ENCODE results near the gene GAL3ST3.

GRCh38 chr11:66050581-66051231, 1.7 kb upstream of the GAL3ST3 start:
- TF ChIP-seq, protein P1, sequence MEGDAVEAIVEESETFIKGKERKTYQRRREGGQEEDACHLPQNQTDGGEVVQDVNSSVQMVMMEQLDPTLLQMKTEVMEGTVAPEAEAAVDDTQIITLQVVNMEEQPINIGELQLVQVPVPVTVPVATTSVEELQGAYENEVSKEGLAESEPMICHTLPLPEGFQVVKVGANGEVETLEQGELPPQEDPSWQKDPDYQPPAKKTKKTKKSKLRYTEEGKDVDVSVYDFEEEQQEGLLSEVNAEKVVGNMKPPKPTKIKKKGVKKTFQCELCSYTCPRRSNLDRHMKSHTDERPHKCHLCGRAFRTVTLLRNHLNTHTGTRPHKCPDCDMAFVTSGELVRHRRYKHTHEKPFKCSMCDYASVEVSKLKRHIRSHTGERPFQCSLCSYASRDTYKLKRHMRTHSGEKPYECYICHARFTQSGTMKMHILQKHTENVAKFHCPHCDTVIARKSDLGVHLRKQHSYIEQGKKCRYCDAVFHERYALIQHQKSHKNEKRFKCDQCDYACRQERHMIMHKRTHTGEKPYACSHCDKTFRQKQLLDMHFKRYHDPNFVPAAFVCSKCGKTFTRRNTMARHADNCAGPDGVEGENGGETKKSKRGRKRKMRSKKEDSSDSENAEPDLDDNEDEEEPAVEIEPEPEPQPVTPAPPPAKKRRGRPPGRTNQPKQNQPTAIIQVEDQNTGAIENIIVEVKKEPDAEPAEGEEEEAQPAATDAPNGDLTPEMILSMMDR (optimal IDR thresholded peaks at IDR 0.05 in 1 of 3, IDR thresholded peaks at IDR 0.05 in 1 of 3, conservative IDR thresholded peaks at IDR 0.05 in 1 of 3; ENCODE audit: extremely low read depth in 1 of 3, insufficient read depth in 2 of 3, low read length in 3 of 3), result no peak
- no peak for TF ChIP-seq EZH2 (IDR thresholded peaks at IDR 0.05; ENCODE audit: low read length)

Measured in keratinocyte (primary cell).